HFF-Myc (cell line): ENCODE measurements around the gene SEPTIN1.

Experiments
- DNase-seq: peaks from one replicate; pipeline ENCODE4 v3.0.0-alpha.2; 2011; ENCODE audit warnings: low read depth; ENCODE audit errors: extremely low read depth
- H3K4me3 ChIP-seq: replicated peaks from 2 replicates; pipeline ENCODE4 v1.5.1; 2011; ENCODE audit warnings: low read depth, mild to moderate bottlenecking, control low read depth, low read length
- TF ChIP-seq, protein P1 (sequence below): IDR thresholded peaks from 2 replicates; pipeline ENCODE4 v1.5.1; 2012; ENCODE audit warnings: mild to moderate bottlenecking, low read depth, low read length, control low read depth; ENCODE audit errors: missing control alignments

The SEPTIN1 gene

DNA sequence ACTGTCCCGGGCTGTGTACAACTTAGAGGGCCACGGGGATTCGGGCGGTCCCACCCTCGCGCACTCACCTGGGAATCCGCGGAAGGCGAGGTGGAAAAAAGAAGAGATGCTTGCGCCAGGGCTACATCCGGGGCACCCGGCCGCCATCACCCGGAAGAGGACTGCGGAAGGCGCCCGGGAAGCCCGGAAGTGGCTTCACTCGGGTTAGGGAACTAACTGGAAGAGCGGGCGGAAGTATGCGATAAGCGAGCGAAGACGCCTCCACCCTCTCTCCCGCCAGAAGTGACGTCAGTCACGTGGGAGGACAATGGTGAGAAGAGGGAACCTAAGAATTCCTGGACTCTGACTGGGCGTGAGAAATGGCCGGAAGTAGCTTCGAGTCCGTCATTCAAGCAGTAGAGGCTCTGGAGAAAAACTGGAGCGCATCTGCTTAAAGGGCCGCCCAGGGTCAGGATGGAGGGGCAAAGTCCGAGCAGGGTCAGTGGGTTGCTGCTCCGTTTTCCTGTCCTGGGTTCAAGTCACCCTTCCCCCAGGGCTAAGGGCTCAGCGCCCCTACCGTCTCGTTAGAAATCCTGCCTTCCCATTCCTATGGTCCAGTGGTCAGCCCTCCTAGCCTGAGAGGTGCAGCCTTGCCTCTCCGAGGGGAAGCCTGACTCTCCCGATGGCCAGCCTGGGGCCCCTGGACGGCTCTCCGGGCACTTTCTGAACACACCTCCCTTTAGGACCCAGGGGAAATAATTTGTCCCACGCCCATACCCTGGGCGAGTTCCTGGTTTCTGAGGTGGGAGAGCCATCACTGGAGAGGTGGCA lies 27.0 kb downstream of the SEPTIN1 start, which contains the start of gene CD2BP2:
Gene CD2BP2 (minus strand): TSS at position 165 of the 810 bp plus-strand sequence. CDS start 627 bp downstream, outside the sequence.
- peak; percentile 99 for DNase-seq
- H3K4me3 ChIP-seq: peak within 1 kb of the TSS; percentile 95
- TF ChIP-seq, protein P1, sequence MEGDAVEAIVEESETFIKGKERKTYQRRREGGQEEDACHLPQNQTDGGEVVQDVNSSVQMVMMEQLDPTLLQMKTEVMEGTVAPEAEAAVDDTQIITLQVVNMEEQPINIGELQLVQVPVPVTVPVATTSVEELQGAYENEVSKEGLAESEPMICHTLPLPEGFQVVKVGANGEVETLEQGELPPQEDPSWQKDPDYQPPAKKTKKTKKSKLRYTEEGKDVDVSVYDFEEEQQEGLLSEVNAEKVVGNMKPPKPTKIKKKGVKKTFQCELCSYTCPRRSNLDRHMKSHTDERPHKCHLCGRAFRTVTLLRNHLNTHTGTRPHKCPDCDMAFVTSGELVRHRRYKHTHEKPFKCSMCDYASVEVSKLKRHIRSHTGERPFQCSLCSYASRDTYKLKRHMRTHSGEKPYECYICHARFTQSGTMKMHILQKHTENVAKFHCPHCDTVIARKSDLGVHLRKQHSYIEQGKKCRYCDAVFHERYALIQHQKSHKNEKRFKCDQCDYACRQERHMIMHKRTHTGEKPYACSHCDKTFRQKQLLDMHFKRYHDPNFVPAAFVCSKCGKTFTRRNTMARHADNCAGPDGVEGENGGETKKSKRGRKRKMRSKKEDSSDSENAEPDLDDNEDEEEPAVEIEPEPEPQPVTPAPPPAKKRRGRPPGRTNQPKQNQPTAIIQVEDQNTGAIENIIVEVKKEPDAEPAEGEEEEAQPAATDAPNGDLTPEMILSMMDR: no peak

DNA sequence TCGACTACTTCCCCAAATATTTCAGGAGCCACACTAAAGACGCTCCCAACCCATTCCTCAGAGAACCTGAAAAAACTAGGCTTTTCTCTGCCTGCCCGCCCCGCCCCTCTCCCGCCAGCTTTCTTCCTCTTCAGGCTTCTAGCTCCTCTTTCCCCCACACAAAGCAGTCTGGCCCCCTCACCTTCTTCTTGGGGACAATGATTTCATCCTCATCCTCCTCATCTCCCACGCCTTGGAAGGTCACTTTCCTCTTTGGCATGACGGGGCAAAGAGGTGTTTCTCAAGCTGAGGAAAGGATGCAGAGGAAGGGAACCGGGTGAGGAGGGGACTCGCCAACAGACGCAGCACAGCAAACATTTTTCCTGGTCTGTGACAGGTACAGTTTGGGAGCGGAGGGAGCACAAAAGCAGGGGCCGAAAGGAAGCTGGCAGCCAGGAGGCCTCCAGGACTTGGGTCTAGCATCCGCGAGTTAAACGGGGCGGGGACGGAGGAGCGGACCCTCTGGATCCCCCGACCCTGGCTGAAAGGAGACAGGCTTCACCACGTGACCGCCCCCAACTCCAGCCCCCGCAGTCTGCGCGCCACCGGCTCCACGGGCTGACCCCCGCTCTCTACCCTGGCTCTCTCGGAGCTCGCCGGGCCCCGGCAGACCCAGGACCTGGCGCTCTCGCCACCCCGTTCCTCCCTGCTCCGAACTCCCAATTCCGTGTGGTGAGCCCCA lies 27.8 kb downstream of the SEPTIN1 start:
- peak overlapping the region; percentile 95 for H3K4me3 ChIP-seq
- DNase-seq: no peak
- TF ChIP-seq, protein P1: no peak

DNA sequence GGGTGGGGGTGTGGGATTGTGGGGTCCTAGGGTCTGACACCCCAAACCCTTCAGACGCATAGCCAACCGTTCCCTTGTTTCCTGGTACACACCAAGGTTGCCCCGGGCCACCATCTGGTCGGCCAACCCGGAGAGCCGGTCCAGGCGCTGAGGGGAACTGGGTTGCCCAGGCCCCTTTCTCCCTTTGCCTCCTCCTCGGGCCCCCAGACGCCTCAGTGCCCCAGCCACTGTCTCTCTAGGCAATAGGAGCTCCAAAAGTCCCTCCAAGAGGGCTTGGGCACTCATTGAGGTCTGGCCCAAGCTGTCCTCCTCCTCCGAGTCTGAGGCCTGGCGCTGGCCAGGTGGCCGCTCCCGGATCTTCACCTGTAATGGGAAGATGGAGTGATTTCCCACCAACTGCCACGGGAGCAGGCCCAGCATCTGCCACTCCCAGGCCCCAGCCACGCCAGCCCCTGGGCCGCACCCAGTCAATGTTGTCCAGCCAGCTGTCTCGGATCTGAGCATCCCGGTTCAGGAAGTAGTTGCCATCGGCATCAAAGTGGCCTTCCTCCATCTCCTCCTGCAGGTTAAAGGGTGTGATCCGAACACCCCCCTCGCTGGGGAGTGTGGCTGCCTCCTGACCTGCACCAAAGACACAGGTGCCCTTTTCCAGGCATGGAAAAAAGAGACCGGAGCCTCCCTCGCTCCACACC lies 28.8 kb downstream of the SEPTIN1 start:
- H3K4me3 ChIP-seq: peak overlapping the region; percentile 95
- TF ChIP-seq, protein P1: no peak
- DNase-seq: no peak

DNA sequence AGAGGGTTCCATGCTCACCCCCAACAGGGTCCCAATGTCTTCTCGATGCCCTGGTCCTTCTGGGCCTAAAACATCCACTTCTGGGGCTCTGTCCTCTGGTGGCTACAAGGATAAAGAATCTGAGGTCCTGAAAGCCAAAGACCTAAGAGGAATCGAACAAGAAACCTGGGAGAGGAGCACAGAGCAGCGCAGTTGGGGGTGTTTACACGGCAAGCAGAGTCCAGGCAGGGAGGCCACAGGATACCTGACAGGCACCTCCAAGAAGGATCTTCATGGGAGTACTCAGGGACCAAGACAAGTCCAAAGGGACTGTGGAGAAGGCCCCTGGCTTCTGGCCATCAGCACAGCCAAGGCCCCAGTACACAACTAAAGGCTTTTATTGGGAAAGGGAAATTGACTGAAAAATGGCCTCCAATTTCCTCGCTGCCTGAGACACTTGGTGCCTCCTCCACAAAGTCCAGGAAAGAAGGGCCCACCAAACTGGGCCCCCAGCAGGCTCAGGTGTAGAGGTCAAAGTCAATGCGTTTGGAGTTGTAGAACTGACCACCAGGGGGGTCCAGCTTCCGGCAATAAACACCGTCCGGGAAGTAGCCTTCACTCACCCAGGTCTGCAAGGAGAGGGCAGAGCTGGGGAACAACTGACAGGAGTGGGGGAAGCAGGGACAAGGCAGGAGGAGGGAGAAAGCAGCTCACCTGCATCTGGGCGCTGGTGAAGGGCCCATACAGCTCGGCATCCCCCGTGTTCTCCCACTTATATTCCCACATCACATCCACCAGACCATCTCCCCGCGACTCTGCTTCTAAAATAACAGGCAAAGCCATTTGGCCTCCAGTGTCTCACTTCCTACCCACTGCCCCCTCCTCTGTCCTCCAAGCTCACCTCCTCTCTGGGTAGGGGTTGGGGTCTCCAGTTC lies 29.6 kb downstream of the SEPTIN1 start:
- H3K4me3 ChIP-seq: no peak overlapping the region
- TF ChIP-seq, protein P1: no peak
- DNase-seq: no peak

DNA sequence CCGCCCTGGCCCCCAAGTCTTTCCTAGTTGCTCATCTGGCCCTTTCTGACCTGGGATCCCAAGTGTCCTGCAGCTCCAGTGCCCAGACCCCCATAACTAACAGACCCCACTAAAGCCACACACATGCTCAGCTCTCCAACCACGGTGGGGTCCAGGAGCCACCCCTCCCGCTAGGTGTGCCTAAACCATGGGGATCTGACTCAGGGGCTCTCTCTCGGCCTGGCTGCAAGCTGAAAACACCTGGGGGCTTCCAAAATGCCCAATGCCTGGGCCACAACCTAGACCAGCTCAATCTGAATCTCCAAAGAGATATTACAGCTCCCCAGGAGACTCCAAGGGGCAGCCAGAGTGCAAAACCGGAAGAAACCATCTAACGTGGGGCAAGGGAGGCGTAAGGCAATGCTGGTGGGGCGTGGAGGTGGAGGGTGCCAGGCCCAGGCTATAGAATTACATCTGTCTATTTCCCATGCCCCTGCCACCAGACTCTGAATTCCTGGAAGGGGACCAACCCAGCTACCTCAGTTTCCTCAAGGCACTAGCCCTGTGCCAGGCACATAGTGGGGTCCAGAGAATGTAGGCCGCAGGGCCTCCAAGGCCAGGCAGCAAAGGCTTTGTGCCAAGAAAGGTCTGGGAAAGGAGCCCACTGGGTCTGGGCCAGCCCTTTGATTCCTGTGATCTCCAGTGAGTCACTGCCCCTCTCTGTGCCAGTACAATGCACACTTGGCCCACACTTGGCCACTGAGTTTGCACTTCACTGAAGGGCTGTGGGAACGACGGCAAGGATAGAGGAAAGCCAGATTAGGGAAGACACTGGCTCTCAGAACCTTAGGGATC lies 30.6 kb downstream of the SEPTIN1 start:
- no peak for DNase-seq
- TF ChIP-seq, protein P1: no peak
- no peak overlapping the region for H3K4me3 ChIP-seq
